Measurements from ENCODE around the gene C1GALT1.

C1GALT1 gene

DNA sequence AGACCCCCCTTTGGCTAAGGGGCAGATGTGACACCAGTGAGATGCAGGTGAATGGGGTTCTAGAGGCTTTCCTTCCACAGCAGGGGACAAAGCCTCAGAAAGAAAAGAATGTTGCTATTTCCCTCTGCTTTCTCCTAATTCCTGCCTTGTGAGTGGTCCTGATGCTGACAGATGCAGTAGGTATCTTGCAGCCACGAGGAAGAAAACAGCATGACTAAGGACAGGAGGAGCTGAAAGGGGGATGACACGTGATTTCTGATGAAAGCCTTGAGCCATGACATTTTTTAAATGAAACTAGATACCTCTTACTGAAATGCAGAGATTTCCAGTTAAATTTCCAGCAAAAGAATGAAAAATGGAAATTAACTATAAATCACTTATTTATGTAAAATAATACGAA, 92.4 kb downstream of the C1GALT1 start:
- H3K4me1 Mint-ChIP-seq = no peaks in the 10 kb centered on the region
- H3K9me3 Mint-ChIP-seq = no peaks in the 10 kb centered on the region

DNA sequence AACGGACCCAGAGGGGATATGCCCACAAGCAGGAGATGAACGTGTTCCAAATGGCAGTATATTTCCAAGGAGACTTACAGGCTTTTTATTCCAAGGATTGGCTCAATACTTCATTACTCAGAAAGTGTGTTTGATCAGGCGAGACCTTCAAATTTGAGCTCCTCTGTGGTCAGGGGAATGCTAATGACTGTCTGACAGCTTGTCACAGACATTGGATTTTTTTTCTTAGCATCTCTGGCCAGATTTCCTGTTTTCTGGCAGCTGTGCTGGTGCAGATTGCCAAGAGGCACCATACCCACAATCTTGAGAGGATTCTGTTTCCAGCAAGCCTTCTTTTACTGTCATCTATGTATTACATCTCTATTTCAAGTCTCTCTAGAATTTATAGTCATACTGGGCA, 93.8 kb downstream of the C1GALT1 start:
- Mint-ChIP-seq H3K9me3 (no peaks in the 10 kb centered on the region), H3K36me3 (ENCODE audit: low read depth) (no peaks in the 10 kb centered on the region), H3K27me3 (peaks cover 2% of the 10 kb centered on the region), H3K4me3 (no peak overlapping the region), H3K4me1 (no peaks in the 10 kb centered on the region), H3K27ac (no peak overlapping the region)
- no peak for DNase-seq
- no peak for ATAC-seq

More for the DNA sequence above, 92.4 kb downstream of the C1GALT1 start:
- ATAC-seq (no peak), DNase-seq (no peak)
- Mint-ChIP-seq H3K36me3 (ENCODE audit: low read depth) (no peaks in the 10 kb centered on the region), H3K27me3 (peaks cover 2% of the 10 kb centered on the region), H3K4me3 (no peak overlapping the region), H3K27ac (no peak overlapping the region)

DNA sequence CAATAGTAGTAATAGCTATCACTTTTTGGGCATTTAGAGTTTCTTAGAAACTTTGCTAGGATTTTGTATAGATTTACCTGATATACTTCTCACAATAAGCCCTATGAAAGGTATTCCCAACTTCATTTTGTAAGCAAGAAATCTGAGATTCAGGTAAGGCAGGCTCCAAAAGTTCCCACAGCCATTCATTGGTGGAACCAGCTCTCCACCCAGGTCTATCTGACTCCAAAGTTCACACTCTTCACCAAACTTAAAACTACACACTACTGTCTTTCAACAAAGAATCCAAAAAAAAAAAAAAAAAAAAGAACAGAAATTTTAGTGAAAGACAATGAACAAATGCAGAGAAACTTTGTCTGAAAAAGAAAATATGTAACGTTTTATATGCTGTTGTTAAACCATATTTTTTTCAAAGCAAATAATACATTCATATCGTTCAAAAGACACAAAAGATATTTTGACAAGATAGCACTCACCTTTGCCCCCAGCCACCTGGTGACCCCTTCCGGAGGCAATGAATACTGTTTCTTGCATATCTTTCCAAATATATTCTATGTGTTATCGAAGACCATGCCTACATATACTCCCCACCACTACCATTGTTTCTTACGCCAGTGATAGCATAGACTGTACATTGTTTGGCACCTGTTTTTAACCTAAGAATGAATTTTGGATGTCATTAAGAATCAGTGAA, 108.2 kb downstream of the C1GALT1 start:
- Mint-ChIP-seq H3K4me1 (no peaks in the 10 kb centered on the region), H3K27ac (no peak overlapping the region)

DNA sequence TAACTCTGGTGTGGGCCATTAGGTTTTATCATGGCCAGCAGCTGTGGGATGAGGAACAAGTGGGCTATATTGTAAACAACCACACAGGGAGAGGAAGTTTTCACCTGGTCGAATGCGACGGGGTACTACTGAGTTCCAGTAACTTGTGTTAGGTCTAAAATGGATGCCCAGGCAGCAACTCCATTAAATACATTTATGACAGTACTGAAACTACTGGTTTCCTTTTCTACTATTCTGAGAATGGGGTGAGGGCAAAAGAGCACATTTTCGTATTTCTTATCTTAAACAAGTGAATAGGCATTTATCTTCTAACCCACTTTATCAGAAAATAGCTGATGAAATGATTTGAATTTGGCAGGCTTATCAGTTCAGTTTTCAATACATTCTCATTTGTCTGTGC, 109.7 kb downstream of the C1GALT1 start:
- Mint-ChIP-seq H3K27me3 (no peaks in the 10 kb centered on the region), H3K27ac (no peak overlapping the region), H3K4me1 (no peaks in the 10 kb centered on the region), H3K4me3 (no peak overlapping the region), H3K9me3 (no peaks in the 10 kb centered on the region), H3K36me3 (ENCODE audit: low read depth) (no peaks in the 10 kb centered on the region)
- DNase-seq (no peak), ATAC-seq (no peak)

More for the DNA sequence above, 108.2 kb downstream of the C1GALT1 start:
- Mint-ChIP-seq H3K27me3 (no peaks in the 10 kb centered on the region), H3K4me3 (no peak overlapping the region), H3K9me3 (peaks cover 7% of the 10 kb centered on the region), H3K36me3 (ENCODE audit: low read depth) (no peaks in the 10 kb centered on the region)
- DNase-seq (no peak), ATAC-seq (no peak)

DNA sequence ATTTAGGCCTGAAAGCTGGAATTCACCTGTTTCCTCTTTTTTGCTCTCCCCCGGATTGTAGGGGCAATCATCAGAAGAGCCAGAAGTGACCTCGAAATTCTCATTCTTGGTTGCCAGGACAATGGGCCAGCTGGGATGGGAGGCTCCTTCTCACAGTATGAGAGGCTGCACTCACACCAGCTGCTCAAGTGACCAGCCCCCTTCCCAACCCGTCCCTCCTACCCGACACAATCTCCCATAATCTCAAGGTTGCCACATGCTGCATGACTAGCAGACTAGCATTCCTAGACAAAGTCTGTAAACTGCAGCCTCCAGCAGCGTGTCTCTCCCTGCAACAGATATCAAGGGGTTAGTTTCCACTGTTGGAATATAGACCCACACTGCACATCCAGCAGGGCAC, 110.3 kb downstream of the C1GALT1 start:
- ATAC-seq (no peak), DNase-seq (no peak)
- Mint-ChIP-seq H3K4me1 (no peaks in the 10 kb centered on the region), H3K27me3 (no peaks in the 10 kb centered on the region), H3K4me3 (no peak overlapping the region), H3K27ac (no peak overlapping the region), H3K9me3 (no peaks in the 10 kb centered on the region), H3K36me3 (ENCODE audit: low read depth) (no peaks in the 10 kb centered on the region)

DNA sequence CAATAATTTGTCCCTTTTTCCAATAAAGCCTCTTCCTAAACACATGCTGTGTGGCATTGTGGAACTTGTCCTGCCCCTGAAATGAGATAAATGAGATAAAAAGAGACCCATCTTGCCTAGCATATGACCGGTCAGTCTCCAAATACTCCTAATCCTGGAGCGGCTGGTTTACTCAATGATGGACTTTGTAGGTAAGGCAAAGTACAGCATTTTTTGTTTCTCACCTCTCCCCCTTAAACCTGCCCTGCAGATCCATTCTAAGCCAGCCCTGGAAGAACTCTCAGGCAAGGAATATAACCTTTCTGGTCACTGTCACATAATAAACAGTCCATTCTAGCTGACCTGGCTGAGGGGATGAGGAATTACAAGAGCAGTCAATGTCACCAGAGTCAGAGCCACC, 110.7 kb downstream of the C1GALT1 start:
- Mint-ChIP-seq H3K27me3 (no peaks in the 10 kb centered on the region), H3K9me3 (no peaks in the 10 kb centered on the region), H3K4me3 (no peak overlapping the region), H3K36me3 (ENCODE audit: low read depth) (no peaks in the 10 kb centered on the region), H3K27ac (no peak overlapping the region), H3K4me1 (no peaks in the 10 kb centered on the region)
- ATAC-seq (no peak), DNase-seq (no peak)

DNA sequence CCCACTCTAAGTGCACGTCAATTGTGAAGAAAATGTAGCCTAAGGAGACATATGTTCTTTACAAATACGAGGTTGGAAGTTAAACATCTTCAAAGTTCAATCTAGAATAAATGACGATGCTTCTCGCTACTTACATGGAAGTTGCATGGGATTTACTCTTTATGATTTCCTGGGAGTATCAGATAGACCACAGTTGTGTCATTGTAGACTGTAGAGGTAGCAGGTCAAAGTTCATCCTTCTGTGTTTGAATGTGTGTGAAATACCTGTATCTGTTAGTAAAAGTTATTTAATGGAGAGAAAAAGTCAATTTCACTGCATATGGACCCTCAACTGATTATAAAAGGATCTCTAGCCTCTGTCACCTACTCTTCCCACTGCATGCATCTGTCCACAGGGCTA, 112.6 kb downstream of the C1GALT1 start:
- Mint-ChIP-seq H3K27ac (no peak overlapping the region), H3K9me3 (no peaks in the 10 kb centered on the region), H3K4me3 (no peak overlapping the region), H3K36me3 (ENCODE audit: low read depth) (no peaks in the 10 kb centered on the region), H3K4me1 (no peaks in the 10 kb centered on the region), H3K27me3 (no peaks in the 10 kb centered on the region)
- DNase-seq (no peak), ATAC-seq (no peak)

Measured in activated naive CD8-positive, alpha-beta T cell treated with anti-CD3 and anti-CD28 coated beads, Interleukin-2, amount 50 U/mL, for 24 hours (primary cell).